DOHH2 (cell line): ENCODE results near the gene ITPR3.

ENCODE experiments used
- CTCF ChIP-seq: fragments of 200-600 bp; sonication (generic); IDR thresholded peaks from one replicate; pipeline ENCODE4 v1.5.1; 2014; ENCODE audit warnings: antibody characterized with exemption, mild to moderate bottlenecking, low read depth, low read length; ENCODE audit not compliant: poor library complexity, severe bottlenecking
- EZH2phosphoT487 ChIP-seq: fragments of 200-600 bp; sonication (generic); IDR thresholded peaks from 2 replicates; pipeline ENCODE4 v1.6.1; 2017; ENCODE audit warnings: borderline replicate concordance, mild to moderate bottlenecking, antibody characterized with exemption, low read length, moderate library complexity, mixed read lengths

GRCh38 chr6:33737267-33738026, 116.3 kb downstream of the ITPR3 start:
- no peak for TF ChIP-seq CTCF
- TF ChIP-seq EZH2phosphoT487 = no peak
